ENCODE data around the gene RNF215.
"Not testable (repeated sequence)": the region's sequence is repeated elsewhere in the genome, so short reads cannot be mapped to it uniquely, and the experiment has no call there.

The RNF215 gene

GRCh38 chr22:30365891-30366290, 21.3 kb downstream of the RNF215 start:
- DNase-seq (ENCODE audit: low read depth in 1 of 2, low spot score in 1 of 2) = no peak

GRCh38 chr22:30362651-30363281, 24.4 kb downstream of the RNF215 start:
- no peak for DNase-seq (ENCODE audit: low read depth in 1 of 2, low spot score in 1 of 2)

GRCh38 chr22:30361916-30362650, 25.1 kb downstream of the RNF215 start:
- DNase-seq (ENCODE audit: low read depth in 1 of 2, low spot score in 1 of 2) = no peak

GRCh38 chr22:30358541-30358940, 28.7 kb downstream of the RNF215 start:
- no peak for DNase-seq (ENCODE audit: low read depth in 1 of 2, low spot score in 1 of 2)

GRCh38 chr22:30357650-30358215, 29.5 kb downstream of the RNF215 start:
- DNase-seq (ENCODE audit: low read depth in 1 of 2, low spot score in 1 of 2) = no peak

- DNase-seq (ENCODE audit: low read depth in 1 of 2, low spot score in 1 of 2) = no peak
Measured at GRCh38 chr22:30357236-30357570, 30.0 kb downstream of the RNF215 start.

- DNase-seq (ENCODE audit: low read depth in 1 of 2, low spot score in 1 of 2) = peak; percentile 69 to 80
Measured at GRCh38 chr22:30356449-30357235, 30.6 kb downstream of the RNF215 start, which contains the start of the genes CCDC157 and SF3A1. Gene CCDC157 (plus strand): TSS chr22:30357007. CDS start chr22:30366001, 8,994 bp downstream. Gene SF3A1 (minus strand): TSS chr22:30356894. CDS start chr22:30356792, 102 bp downstream.

GRCh38 chr22:30354644-30355043, 32.6 kb downstream of the RNF215 start:
- DNase-seq (ENCODE audit: low read depth in 1 of 2, low spot score in 1 of 2) = no peak

GRCh38 chr22:30351226-30351625, 36.0 kb downstream of the RNF215 start:
- no peak for DNase-seq (ENCODE audit: low read depth in 1 of 2, low spot score in 1 of 2)

- DNase-seq (ENCODE audit: low read depth in 1 of 2, low spot score in 1 of 2) = no peak
Measured at GRCh38 chr22:30348809-30349208, 38.4 kb downstream of the RNF215 start.

- no peak for DNase-seq (ENCODE audit: low read depth in 1 of 2, low spot score in 1 of 2)
Measured at GRCh38 chr22:30348404-30348803, 38.8 kb downstream of the RNF215 start.

- DNase-seq (ENCODE audit: low read depth in 1 of 2, low spot score in 1 of 2) = no peak
Measured at GRCh38 chr22:30347255-30347892, 39.8 kb downstream of the RNF215 start.

- no peak for DNase-seq (ENCODE audit: low read depth in 1 of 2, low spot score in 1 of 2)
Measured at GRCh38 chr22:30344447-30345200, 42.6 kb downstream of the RNF215 start.

GRCh38 chr22:30340911-30341685, 46.1 kb downstream of the RNF215 start:
- DNase-seq (ENCODE audit: low read depth in 1 of 2, low spot score in 1 of 2) = no peak

GRCh38 chr22:30338802-30339201, 48.4 kb downstream of the RNF215 start:
- DNase-seq (ENCODE audit: low read depth in 1 of 2, low spot score in 1 of 2) = no peak

- not testable (repeated sequence) for DNase-seq (ENCODE audit: low read depth in 1 of 2, low spot score in 1 of 2)
Measured at GRCh38 chr22:30338341-30338740, 48.9 kb downstream of the RNF215 start.

- no peak for DNase-seq (ENCODE audit: low read depth in 1 of 2, low spot score in 1 of 2)
Measured at GRCh38 chr22:30337461-30337778, 49.8 kb downstream of the RNF215 start.

GRCh38 chr22:30336752-30337460, 50.3 kb downstream of the RNF215 start:
- no peak for DNase-seq (ENCODE audit: low read depth in 1 of 2, low spot score in 1 of 2)

GRCh38 chr22:30335236-30335635, 52.0 kb downstream of the RNF215 start:
- no peak for DNase-seq (ENCODE audit: low read depth in 1 of 2, low spot score in 1 of 2)
